ENCODE data around the gene KMT5B.

DNA sequence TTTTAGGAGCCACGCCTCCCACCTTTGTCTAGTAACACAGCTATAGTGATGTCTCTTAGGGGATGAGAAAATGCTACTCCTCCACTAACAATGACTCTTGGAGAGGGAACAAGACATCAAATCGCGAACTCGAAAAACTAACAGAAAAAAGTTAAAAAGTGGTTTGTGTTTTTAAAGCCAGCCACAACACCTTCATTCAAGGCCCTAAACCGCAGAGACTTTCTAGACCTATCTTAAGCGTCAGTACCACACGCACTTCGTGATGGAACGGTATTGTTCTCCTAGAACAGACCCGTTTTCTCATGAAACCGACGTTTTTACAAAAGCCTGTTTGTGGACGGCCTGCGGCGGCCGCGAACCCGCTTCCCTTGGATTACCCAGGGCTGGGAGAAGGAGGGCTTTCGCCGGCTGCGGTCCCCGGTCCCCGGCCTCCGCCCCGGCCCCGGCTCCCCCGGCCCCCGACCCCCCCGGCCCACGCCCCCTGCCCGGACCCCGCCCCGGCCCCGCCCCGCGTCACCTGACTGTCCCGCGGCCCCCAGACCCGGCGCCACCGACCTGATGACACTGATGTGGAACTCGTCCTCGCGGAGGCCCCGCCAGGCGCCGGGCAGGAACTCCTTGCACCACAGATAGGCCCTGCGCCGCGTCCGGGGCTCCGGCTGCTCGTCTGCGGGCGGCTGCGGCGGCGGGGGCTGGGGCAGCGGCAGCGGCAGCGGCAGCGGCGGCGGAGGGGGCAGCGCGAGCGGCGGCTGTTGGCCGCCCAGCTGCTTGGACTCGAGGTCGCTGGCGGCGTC lies 92.6 kb downstream of the KMT5B start:
- TF ChIP-seq NPAS2 (CRISPR knock-in tag; IDR thresholded peaks at IDR 0.05; ENCODE audit: borderline replicate concordance) (no peak), CEBPB (IDR thresholded peaks at IDR 0.05) (no peak), CTCF (IDR thresholded peaks at IDR 0.05) (no peak), RFX5 (IDR thresholded peaks at IDR 0.05) (no peak)
- TF ChIP-seq, protein P1, sequence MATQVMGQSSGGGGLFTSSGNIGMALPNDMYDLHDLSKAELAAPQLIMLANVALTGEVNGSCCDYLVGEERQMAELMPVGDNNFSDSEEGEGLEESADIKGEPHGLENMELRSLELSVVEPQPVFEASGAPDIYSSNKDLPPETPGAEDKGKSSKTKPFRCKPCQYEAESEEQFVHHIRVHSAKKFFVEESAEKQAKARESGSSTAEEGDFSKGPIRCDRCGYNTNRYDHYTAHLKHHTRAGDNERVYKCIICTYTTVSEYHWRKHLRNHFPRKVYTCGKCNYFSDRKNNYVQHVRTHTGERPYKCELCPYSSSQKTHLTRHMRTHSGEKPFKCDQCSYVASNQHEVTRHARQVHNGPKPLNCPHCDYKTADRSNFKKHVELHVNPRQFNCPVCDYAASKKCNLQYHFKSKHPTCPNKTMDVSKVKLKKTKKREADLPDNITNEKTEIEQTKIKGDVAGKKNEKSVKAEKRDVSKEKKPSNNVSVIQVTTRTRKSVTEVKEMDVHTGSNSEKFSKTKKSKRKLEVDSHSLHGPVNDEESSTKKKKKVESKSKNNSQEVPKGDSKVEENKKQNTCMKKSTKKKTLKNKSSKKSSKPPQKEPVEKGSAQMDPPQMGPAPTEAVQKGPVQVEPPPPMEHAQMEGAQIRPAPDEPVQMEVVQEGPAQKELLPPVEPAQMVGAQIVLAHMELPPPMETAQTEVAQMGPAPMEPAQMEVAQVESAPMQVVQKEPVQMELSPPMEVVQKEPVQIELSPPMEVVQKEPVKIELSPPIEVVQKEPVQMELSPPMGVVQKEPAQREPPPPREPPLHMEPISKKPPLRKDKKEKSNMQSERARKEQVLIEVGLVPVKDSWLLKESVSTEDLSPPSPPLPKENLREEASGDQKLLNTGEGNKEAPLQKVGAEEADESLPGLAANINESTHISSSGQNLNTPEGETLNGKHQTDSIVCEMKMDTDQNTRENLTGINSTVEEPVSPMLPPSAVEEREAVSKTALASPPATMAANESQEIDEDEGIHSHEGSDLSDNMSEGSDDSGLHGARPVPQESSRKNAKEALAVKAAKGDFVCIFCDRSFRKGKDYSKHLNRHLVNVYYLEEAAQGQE (IDR thresholded peaks at IDR 0.05): no peak
